Measurements from ENCODE around the gene TRO. TPM values are rescaled to one million over a fixed set of nuclear protein-coding genes. Genes with fewer than 3 reads are reported as not detected.

Gene TRO
- polyA plus RNA-seq, 1 donor from 2014 or later = 361 TPM

DNA sequence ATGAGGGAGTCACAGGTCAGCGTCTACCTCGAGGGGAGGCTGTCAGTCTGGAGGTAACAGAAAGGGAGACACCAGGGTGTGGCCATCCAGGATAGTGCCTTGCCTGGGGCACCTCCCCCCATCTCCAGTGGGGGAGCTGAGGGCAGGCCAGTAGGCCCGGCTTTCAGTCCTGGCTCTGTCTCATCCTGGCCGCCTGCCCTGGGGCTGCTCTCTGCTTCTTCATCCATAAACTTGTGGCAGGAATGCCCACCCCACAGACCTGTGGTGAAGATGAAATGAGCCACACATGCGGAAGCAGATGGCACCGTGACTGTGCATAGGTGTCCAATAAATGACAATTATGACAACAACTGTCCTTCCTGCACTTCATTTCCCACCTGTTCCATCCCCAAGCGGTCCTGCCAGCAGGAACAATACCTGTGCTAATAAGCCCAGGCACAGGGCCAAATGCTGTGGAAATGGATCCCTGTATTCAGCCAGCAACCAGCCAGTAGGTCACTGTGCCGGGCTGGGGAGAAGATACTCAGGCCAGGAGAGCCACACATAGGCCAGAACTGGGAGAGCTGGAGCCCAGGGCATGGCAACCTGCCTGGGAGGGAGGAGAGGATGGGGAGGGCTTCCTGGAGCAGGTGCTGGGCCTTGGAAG, 30.2 kb downstream of the TRO start:
- H3K9me2 ChIP-seq (ENCODE audit: insufficient read depth, low read length) = no peaks in the 10 kb centered on the region
- H3K27me3 ChIP-seq (ENCODE audit: insufficient read depth, low read depth, low read length) = no peaks in the 10 kb centered on the region
- no peak overlapping the region for H3K4me2 ChIP-seq (ENCODE audit: low read length)
- H3K4me3 ChIP-seq (ENCODE audit: low read length) = no peak overlapping the region
- no peaks in the 10 kb centered on the region for H3K79me2 ChIP-seq (replicated peaks; ENCODE audit: insufficient read depth, low read length)
- no peak overlapping the region for H3K27ac ChIP-seq (ENCODE audit: low read length)
- TF ChIP-seq EZH2 (IDR thresholded peaks at IDR 0.05; ENCODE audit: borderline replicate concordance, insufficient read depth, low read length, poor library complexity, severe bottlenecking) = no peak
- TF ChIP-seq REST (IDR thresholded peaks at IDR 0.05; ENCODE audit: borderline replicate concordance) = no peak
- TF ChIP-seq SMC3 (conservative IDR thresholded peaks at IDR 0.05; ENCODE audit: poor library complexity) = no peak
- no peak for TF ChIP-seq POLR2AphosphoS5 (IDR thresholded peaks at IDR 0.05)
- no peak for TF ChIP-seq TAF1 (IDR thresholded peaks at IDR 0.05; ENCODE audit: low read depth)
- TF ChIP-seq RAD21 (conservative IDR thresholded peaks at IDR 0.05) = no peak
- no peak for TF ChIP-seq MXI1 (conservative IDR thresholded peaks at IDR 0.05; ENCODE audit: poor library complexity, severe bottlenecking)
- TF ChIP-seq EP300 (conservative IDR thresholded peaks at IDR 0.05; ENCODE audit: poor library complexity, severe bottlenecking) = no peak
- TF ChIP-seq, protein P1, sequence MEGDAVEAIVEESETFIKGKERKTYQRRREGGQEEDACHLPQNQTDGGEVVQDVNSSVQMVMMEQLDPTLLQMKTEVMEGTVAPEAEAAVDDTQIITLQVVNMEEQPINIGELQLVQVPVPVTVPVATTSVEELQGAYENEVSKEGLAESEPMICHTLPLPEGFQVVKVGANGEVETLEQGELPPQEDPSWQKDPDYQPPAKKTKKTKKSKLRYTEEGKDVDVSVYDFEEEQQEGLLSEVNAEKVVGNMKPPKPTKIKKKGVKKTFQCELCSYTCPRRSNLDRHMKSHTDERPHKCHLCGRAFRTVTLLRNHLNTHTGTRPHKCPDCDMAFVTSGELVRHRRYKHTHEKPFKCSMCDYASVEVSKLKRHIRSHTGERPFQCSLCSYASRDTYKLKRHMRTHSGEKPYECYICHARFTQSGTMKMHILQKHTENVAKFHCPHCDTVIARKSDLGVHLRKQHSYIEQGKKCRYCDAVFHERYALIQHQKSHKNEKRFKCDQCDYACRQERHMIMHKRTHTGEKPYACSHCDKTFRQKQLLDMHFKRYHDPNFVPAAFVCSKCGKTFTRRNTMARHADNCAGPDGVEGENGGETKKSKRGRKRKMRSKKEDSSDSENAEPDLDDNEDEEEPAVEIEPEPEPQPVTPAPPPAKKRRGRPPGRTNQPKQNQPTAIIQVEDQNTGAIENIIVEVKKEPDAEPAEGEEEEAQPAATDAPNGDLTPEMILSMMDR (IDR thresholded peaks at IDR 0.05; ENCODE audit: poor library complexity, severe bottlenecking) = no peak
- no peaks in the 10 kb centered on the region for H3K9me3 ChIP-seq (ENCODE audit: low read length)
- no peak overlapping the region for H3K9ac ChIP-seq (ENCODE audit: low read length)
- H3F3A ChIP-seq (ENCODE audit: insufficient read depth, low read length, poor library complexity, severe bottlenecking) = no peaks in the 10 kb centered on the region
- H3K36me3 ChIP-seq (ENCODE audit: insufficient read depth, low read length) = no peaks in the 10 kb centered on the region
- H4K20me1 ChIP-seq (ENCODE audit: insufficient read depth) = no peaks in the 10 kb centered on the region
- no peak overlapping the region for H2AFZ ChIP-seq (ENCODE audit: low read depth, low read length)

DNA sequence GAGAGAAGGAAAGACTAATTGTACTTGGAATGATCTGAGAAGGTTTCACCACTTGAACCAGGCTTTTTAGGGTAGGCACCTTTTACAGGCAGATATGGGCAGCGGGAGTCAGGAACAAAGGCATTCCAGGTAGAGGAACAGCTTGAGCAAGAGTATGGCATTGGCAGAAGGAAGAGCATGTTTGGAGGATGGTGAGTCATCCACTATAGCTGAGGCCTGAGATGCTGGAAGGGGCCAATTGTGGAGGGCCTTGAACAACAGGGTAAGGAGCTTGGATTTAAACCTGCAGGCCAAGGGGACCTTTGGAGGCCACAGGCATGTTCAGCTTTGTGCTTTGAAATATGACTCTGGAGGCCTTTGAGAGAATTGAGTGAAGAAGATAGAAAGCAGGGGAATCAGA, 41.1 kb downstream of the TRO start:
- Histone ChIP-seq H4K20me1 (ENCODE audit: insufficient read depth) (no peaks in the 10 kb centered on the region), H3K4me2 (ENCODE audit: low read length) (no peak overlapping the region), H3K36me3 (ENCODE audit: insufficient read depth, low read length) (no peaks in the 10 kb centered on the region), H3K27ac (ENCODE audit: low read length) (no peak overlapping the region), H3K9me2 (ENCODE audit: insufficient read depth, low read length) (no peaks in the 10 kb centered on the region), H3K79me2 (replicated peaks; ENCODE audit: insufficient read depth, low read length) (no peaks in the 10 kb centered on the region), H3K4me3 (ENCODE audit: low read length) (no peak overlapping the region), H2AFZ (ENCODE audit: low read depth, low read length) (no peak overlapping the region), H3K9ac (ENCODE audit: low read length) (no peak overlapping the region), H3K9me3 (ENCODE audit: low read length) (no peaks in the 10 kb centered on the region), H3K27me3 (ENCODE audit: insufficient read depth, low read depth, low read length) (no peaks in the 10 kb centered on the region), H3F3A (ENCODE audit: insufficient read depth, low read length, poor library complexity, severe bottlenecking) (no peaks in the 10 kb centered on the region)
- TF ChIP-seq MXI1 (conservative IDR thresholded peaks at IDR 0.05; ENCODE audit: poor library complexity, severe bottlenecking) = no peak
- TF ChIP-seq EP300 (conservative IDR thresholded peaks at IDR 0.05; ENCODE audit: poor library complexity, severe bottlenecking) = no peak
- TF ChIP-seq REST (IDR thresholded peaks at IDR 0.05; ENCODE audit: borderline replicate concordance) = no peak
- no peak for TF ChIP-seq POLR2AphosphoS5 (IDR thresholded peaks at IDR 0.05)
- no peak for TF ChIP-seq SMC3 (conservative IDR thresholded peaks at IDR 0.05; ENCODE audit: poor library complexity)
- TF ChIP-seq, protein P1 (IDR thresholded peaks at IDR 0.05; ENCODE audit: poor library complexity, severe bottlenecking) = no peak
- TF ChIP-seq TAF1 (IDR thresholded peaks at IDR 0.05; ENCODE audit: low read depth) = no peak
- no peak for TF ChIP-seq EZH2 (IDR thresholded peaks at IDR 0.05; ENCODE audit: borderline replicate concordance, insufficient read depth, low read length, poor library complexity, severe bottlenecking)
- no peak for TF ChIP-seq RAD21 (conservative IDR thresholded peaks at IDR 0.05)

Measured in neural cell (in vitro differentiated cells).